Measurements from ENCODE around the gene HNRNPU. TPM values are rescaled to one million over a fixed set of nuclear protein-coding genes. Genes with fewer than 3 reads are reported as not detected.

Gene HNRNPU
- total RNA-seq, 2 donors from 2014 or later = 517 to 556 TPM

- H3K4me3 ChIP-seq (ENCODE audit: low read length) = no peak overlapping the region
- WGBS, 2 experiments (ENCODE audit: insufficient coverage in 1 of 2, insufficient read length in 1 of 2) = 93 to 100% methylated on average over 1 to 6 of the region's 6 CpGs
- H3K4me1 Mint-ChIP-seq = no peaks in the 10 kb centered on the region
- no peak overlapping the region for H3K27ac Mint-ChIP-seq
- H3K27ac ChIP-seq (ENCODE audit: low read depth, low read length) = no peak overlapping the region
- no peaks in the 10 kb centered on the region for H3K9me3 Mint-ChIP-seq
- H3K36me3 Mint-ChIP-seq (ENCODE audit: low read depth) = peaks cover 79% of the 10 kb centered on the region
- no peak overlapping the region for H3K4me3 Mint-ChIP-seq
- no peaks in the 10 kb centered on the region for H3K27me3 Mint-ChIP-seq (ENCODE audit: insufficient read depth)
- H3K9me3 ChIP-seq (ENCODE audit: control insufficient read depth, low read length) = no peaks in the 10 kb centered on the region
- H3K36me3 ChIP-seq (ENCODE audit: control insufficient read depth, insufficient read depth, low read length) = peaks cover 98% of the 10 kb centered on the region
- no peak for TF ChIP-seq CTCF (conservative IDR thresholded peaks at IDR 0.05)
- no peaks in the 10 kb centered on the region for H3K27me3 ChIP-seq (ENCODE audit: control insufficient read depth, insufficient read depth, low read length, poor library complexity, severe bottlenecking)
- H3K4me1 ChIP-seq (ENCODE audit: control insufficient read depth, insufficient read depth, low read length) = no peaks in the 10 kb centered on the region
- no peak for DNase-seq
- H3K9ac ChIP-seq (ENCODE audit: extremely low read depth, low read length, poor library complexity, severe bottlenecking) = no peak overlapping the region
Observed at GRCh38 chr1:244846653-244847052, 17.7 kb downstream of the HNRNPU start.

GRCh38 chr1:244844155-244845121 lies 19.9 kb downstream of the HNRNPU start:
- Mint-ChIP-seq H3K4me3 (no peak overlapping the region), H3K27ac (no peak overlapping the region), H3K4me1 (no peaks in the 10 kb centered on the region), H3K36me3 (ENCODE audit: low read depth) (peaks cover 76% of the 10 kb centered on the region), H3K9me3 (no peaks in the 10 kb centered on the region), H3K27me3 (ENCODE audit: insufficient read depth) (no peaks in the 10 kb centered on the region)
- no peak overlapping the region for H3K4me3 ChIP-seq (ENCODE audit: low read length)
- TF ChIP-seq CTCF (conservative IDR thresholded peaks at IDR 0.05) = no peak
- no peaks in the 10 kb centered on the region for H3K4me1 ChIP-seq (ENCODE audit: control insufficient read depth, insufficient read depth, low read length)
- no peaks in the 10 kb centered on the region for H3K27me3 ChIP-seq (ENCODE audit: control insufficient read depth, insufficient read depth, low read length, poor library complexity, severe bottlenecking)
- H3K9ac ChIP-seq (ENCODE audit: extremely low read depth, low read length, poor library complexity, severe bottlenecking) = no peak overlapping the region
- no peak overlapping the region for H3K27ac ChIP-seq (ENCODE audit: low read depth, low read length)
- H3K36me3 ChIP-seq (ENCODE audit: control insufficient read depth, insufficient read depth, low read length) = peaks cover 98% of the 10 kb centered on the region
- H3K9me3 ChIP-seq (ENCODE audit: control insufficient read depth, low read length) = no peaks in the 10 kb centered on the region
- no peak for DNase-seq
- 84 to 96% methylated on average over 11 to 13 of the region's 13 CpGs for WGBS, 2 experiments (ENCODE audit: insufficient coverage in 1 of 2, insufficient read length in 1 of 2)

- no peaks in the 10 kb centered on the region for H3K9me3 ChIP-seq (ENCODE audit: control insufficient read depth, low read length)
- Mint-ChIP-seq H3K4me1 (peaks cover under 1% of the 10 kb centered on the region), H3K9me3 (no peaks in the 10 kb centered on the region), H3K27me3 (ENCODE audit: insufficient read depth) (no peaks in the 10 kb centered on the region), H3K36me3 (ENCODE audit: low read depth) (peaks cover 72% of the 10 kb centered on the region), H3K27ac (no peak overlapping the region), H3K4me3 (no peak overlapping the region)
- H3K9ac ChIP-seq (ENCODE audit: extremely low read depth, low read length, poor library complexity, severe bottlenecking) = no peak overlapping the region
- peaks cover 97% of the 10 kb centered on the region for H3K36me3 ChIP-seq (ENCODE audit: control insufficient read depth, insufficient read depth, low read length)
- no peaks in the 10 kb centered on the region for H3K4me1 ChIP-seq (ENCODE audit: control insufficient read depth, insufficient read depth, low read length)
- no peak overlapping the region for H3K27ac ChIP-seq (ENCODE audit: low read depth, low read length)
- no peak for TF ChIP-seq CTCF (conservative IDR thresholded peaks at IDR 0.05)
- no peak for DNase-seq
- H3K27me3 ChIP-seq (ENCODE audit: control insufficient read depth, insufficient read depth, low read length, poor library complexity, severe bottlenecking) = no peaks in the 10 kb centered on the region
- WGBS, 2 experiments (ENCODE audit: insufficient coverage in 1 of 2, insufficient read length in 1 of 2) = 97 to 100% methylated on average over 3 to 4 of the region's 6 CpGs
- no peak overlapping the region for H3K4me3 ChIP-seq (ENCODE audit: low read length)
Observed at GRCh38 chr1:244843148-244843978, 21.0 kb downstream of the HNRNPU start.

All from endodermal cell (in vitro differentiated cells).